ENCODE results near the gene SCAPER. TPM values are rescaled to one million over a fixed set of nuclear protein-coding genes. Genes with fewer than 3 reads are reported as not detected.

Gene SCAPER
- total RNA-seq, 2 experiments from 2014 or later: 31.4 to 32.7 TPM

DNA sequence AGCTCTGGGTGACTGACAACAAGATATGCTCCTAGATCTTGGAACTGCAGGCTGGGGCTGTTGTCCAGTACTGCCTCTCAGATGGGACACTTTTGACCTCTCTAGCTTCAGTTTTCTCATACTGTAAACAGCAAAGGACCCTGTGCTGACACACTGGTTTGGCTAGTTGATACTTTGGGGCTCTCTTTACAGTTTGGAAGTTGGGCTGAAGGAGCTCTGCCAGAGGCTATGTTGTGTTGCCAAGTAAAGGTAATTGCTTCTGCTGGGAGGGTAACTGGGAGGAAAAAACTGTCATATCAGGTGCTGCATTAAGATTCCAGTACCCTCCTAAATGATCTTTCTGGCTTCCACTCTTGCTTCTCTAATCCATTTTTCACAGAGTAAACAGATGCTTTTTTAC lies 514.6 kb downstream of the SCAPER start:
- ATAC-seq (no peak), DNase-seq (no peak)
- CTCF ChIA-PET: no interaction called here
- Mint-ChIP-seq H3K9me3 (no peaks in the 10 kb centered on the region), H3K27ac (no peak overlapping the region), H3K27me3 (no peaks in the 10 kb centered on the region), H3K4me3 (no peak overlapping the region), H3K4me1 (ENCODE audit: low read depth) (no peaks in the 10 kb centered on the region), H3K36me3 (ENCODE audit: low read depth) (peaks cover 2% of the 10 kb centered on the region)
- intact Hi-C loops (cut with micrococcal nuclease): no loop called here
- TF ChIP-seq, protein P1, sequence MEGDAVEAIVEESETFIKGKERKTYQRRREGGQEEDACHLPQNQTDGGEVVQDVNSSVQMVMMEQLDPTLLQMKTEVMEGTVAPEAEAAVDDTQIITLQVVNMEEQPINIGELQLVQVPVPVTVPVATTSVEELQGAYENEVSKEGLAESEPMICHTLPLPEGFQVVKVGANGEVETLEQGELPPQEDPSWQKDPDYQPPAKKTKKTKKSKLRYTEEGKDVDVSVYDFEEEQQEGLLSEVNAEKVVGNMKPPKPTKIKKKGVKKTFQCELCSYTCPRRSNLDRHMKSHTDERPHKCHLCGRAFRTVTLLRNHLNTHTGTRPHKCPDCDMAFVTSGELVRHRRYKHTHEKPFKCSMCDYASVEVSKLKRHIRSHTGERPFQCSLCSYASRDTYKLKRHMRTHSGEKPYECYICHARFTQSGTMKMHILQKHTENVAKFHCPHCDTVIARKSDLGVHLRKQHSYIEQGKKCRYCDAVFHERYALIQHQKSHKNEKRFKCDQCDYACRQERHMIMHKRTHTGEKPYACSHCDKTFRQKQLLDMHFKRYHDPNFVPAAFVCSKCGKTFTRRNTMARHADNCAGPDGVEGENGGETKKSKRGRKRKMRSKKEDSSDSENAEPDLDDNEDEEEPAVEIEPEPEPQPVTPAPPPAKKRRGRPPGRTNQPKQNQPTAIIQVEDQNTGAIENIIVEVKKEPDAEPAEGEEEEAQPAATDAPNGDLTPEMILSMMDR (IDR thresholded peaks at IDR 0.05): no peak
- POLR2A ChIA-PET: no interaction called here

DNA sequence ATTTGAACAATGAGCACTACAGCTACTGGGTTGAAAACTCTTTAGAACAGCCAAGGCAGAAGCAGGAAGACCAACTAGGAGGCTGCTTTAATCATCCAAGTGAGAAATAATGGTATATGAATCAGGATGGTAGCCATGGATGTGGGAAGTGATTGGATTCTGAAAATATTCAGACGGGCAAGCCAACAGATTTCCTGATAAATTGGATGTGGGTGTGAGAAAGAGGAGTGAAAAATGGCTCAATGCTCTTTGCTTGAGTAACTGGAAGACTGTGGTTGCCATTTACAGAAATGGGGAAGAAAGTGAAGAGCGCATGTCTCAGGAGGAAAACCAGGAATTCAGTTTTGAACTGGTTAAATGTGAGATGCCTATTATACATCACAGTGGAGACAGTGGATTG lies 518.2 kb downstream of the SCAPER start:
- Mint-ChIP-seq H3K27me3 (no peaks in the 10 kb centered on the region), H3K9me3 (no peaks in the 10 kb centered on the region), H3K4me1 (ENCODE audit: low read depth) (no peaks in the 10 kb centered on the region), H3K27ac (no peak overlapping the region), H3K4me3 (no peak overlapping the region), H3K36me3 (ENCODE audit: low read depth) (peaks cover 4% of the 10 kb centered on the region)
- no peak for ATAC-seq
- intact Hi-C loops (cut with micrococcal nuclease): no loop called here
- POLR2A ChIA-PET: no interaction called here
- CTCF ChIA-PET: no interaction called here
- TF ChIP-seq, protein P1 (IDR thresholded peaks at IDR 0.05): no peak
- DNase-seq: no peak

DNA sequence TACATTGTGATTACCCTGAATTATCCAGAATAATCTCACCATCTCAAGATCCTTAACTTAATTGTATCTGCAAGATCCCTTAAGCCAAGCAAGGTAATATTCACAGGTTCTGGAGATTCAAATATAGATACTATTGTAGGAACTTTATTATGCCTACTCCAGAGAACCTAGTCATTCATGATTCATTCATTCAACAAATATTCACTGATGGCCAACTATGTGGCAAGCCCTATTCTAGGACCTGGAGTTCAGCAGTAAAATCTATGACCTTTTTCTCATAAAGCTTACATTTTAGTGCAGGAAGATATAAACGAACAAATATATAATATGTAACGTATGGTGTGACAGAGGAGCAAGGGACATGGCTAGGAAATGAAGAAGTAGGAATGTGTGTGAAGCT lies 519.0 kb downstream of the SCAPER start:
- DNase-seq: no peak
- no peaks in the 10 kb centered on the region for H3K9me3 Mint-ChIP-seq
- CTCF ChIA-PET: no interaction called here
- intact Hi-C loops (cut with micrococcal nuclease): no loop called here
- no peak overlapping the region for H3K27ac Mint-ChIP-seq
- no peaks in the 10 kb centered on the region for H3K4me1 Mint-ChIP-seq (ENCODE audit: low read depth)
- TF ChIP-seq, protein P1 (IDR thresholded peaks at IDR 0.05): no peak
- ATAC-seq: no peak
- H3K4me3 Mint-ChIP-seq: no peak overlapping the region
- POLR2A ChIA-PET: no interaction called here
- H3K27me3 Mint-ChIP-seq: no peaks in the 10 kb centered on the region
- H3K36me3 Mint-ChIP-seq (ENCODE audit: low read depth): peaks cover 4% of the 10 kb centered on the region

DNA sequence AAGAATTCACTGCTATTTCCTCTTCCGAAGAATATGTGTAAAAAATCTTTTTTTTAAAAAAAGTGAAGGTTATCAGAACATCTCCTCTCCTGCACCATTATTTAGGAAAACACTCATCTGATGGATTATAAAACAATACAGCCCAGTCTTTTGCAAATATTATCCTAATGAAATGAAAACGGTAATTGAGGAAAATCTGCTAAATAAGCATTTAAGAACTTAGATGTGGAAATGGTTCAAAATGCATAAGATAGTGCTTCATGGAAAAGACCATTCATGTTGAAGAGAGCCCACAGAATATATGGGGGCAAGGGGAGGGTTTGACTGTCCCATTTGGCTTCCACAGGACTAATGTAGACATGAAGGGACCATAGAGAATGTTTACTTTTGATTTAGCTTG lies 520.7 kb downstream of the SCAPER start:
- ATAC-seq (no peak), DNase-seq (no peak)
- Mint-ChIP-seq H3K9me3 (no peaks in the 10 kb centered on the region), H3K4me1 (ENCODE audit: low read depth) (no peaks in the 10 kb centered on the region), H3K4me3 (no peak overlapping the region), H3K27me3 (no peaks in the 10 kb centered on the region), H3K36me3 (ENCODE audit: low read depth) (peaks cover 8% of the 10 kb centered on the region), H3K27ac (no peak overlapping the region)
- CTCF ChIA-PET: no interaction called here
- TF ChIP-seq, protein P1 (IDR thresholded peaks at IDR 0.05): no peak
- intact Hi-C loops (cut with micrococcal nuclease): no loop called here
- POLR2A ChIA-PET: no interaction called here

DNA sequence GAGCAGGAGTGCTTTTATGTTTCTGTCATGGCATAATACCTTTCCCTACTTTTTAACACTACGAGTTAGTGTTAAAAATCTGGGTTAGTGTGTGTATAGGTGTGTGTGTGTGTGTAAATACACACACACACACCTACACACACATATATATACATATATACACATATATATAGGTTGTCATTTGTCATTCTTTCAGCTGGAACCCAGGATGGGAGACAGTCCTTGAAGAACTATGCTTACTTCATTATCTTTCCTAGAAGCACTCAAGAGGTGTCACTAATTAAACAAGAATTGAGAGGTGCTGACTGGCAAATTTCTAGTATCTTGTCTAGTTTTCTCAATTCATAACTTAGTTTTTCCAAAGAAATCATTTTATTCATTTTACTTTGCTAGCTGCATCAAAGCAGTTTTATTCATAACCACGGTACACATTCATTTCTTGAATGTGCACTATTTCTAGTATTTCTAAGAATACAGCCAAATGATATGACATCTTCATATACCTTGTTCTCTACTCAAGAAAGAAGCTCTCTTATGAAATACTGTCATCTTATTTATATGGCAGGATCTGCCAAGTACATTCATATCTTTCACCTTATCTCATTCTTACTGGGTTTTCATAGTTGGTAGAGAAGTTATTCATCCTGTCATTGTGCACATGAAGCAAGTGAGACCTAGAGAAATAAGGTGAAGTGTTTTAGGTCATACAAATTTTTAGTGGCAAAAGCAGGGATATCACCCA lies 522.0 kb downstream of the SCAPER start:
- TF ChIP-seq, protein P1 (IDR thresholded peaks at IDR 0.05): no peak
- H3K27ac Mint-ChIP-seq: no peak overlapping the region
- no peaks in the 10 kb centered on the region for H3K4me1 Mint-ChIP-seq (ENCODE audit: low read depth)
- POLR2A ChIA-PET: no interaction called here
- intact Hi-C loops (cut with micrococcal nuclease): no loop called here
- H3K9me3 Mint-ChIP-seq: no peaks in the 10 kb centered on the region
- H3K27me3 Mint-ChIP-seq: no peaks in the 10 kb centered on the region
- peaks cover 8% of the 10 kb centered on the region for H3K36me3 Mint-ChIP-seq (ENCODE audit: low read depth)
- DNase-seq: no peak
- CTCF ChIA-PET: no interaction called here
- no peak overlapping the region for H3K4me3 Mint-ChIP-seq
- peak; percentile 17 for ATAC-seq
